Measurements from ENCODE around the gene COPS8.

GRCh38 chr2:237144516-237144915 lies 58.8 kb downstream of the COPS8 start:
- TF ChIP-seq CTCF (IDR thresholded peaks at IDR 0.05) (no peak), POLR2A (IDR thresholded peaks at IDR 0.05) (no peak)

All from body of pancreas (tissue), 4 donors.